GM19395 (cell line): ENCODE data around the gene PTPRE.
"Not testable (repeated sequence)": the region's sequence is repeated elsewhere in the genome, so short reads cannot be mapped to it uniquely, and the experiment has no call there.

ENCODE experiments used
- ATAC-seq: cut with Tn5 transposase; IDR thresholded peaks from one replicate; pipeline ENCODE4 v1.9.1; 2021; ENCODE audit warnings: mild to moderate bottlenecking, moderate library complexity; ENCODE audit not compliant: unreplicated experiment

PTPRE gene

DNA sequence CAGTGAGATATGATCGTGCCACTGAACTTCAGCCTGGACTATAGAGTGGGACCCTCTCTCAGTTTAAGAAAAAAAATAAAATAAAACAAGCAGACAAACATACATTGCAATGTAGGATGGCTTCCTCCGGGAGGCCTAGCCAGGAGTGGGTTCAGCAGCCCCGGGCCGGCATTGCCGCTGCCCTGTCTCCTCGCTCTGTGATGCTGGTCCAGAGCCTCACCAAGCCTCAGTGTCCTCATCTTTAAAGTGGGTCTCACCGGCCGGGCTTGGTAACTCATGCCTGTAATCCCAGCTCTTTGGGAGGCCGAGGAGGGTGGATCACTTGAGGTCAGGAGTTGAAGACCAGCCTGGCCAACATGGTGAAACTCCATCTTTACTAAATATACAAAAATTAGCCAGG is 71.6 kb downstream of the PTPRE start:
- no peak for ATAC-seq

DNA sequence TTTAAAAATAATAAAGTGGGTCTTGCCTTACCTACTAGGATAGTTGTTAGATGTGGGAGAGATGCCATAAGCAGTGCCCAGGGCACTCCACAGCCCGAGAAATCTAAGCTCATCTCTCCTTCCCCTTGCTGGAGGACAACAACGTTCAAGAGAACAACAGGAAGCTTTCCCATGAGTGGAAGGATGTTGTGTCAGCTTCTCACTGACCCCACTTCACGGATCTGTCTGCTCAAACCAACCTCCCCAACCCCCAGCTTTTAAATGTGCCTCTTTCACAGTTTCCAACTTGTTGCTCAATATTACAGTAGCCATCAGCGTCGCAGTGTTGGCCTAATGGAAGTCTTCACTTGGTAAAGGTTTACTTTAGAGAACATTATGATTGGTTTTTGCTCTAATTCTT is 72.1 kb downstream of the PTPRE start:
- no peak for ATAC-seq

DNA sequence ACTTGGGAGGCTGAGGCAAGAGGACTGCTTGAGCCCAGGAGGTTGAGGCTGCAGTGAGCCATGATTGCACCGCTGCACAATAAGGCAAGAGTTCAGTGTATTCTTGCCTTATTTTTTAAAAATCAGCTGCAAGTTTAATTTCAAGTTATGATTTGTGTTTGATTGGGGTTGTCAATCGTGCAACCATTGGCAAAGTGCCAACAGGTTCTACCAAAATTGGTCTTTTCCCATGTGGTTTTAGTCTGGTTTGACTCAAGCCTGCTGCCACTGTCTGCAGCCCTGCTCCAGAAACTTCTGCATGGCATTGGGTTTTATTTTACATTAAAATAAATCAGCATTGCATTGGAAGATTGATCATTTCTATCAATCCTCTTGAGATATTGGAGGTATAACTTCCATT is 72.7 kb downstream of the PTPRE start:
- ATAC-seq, result no peak

DNA sequence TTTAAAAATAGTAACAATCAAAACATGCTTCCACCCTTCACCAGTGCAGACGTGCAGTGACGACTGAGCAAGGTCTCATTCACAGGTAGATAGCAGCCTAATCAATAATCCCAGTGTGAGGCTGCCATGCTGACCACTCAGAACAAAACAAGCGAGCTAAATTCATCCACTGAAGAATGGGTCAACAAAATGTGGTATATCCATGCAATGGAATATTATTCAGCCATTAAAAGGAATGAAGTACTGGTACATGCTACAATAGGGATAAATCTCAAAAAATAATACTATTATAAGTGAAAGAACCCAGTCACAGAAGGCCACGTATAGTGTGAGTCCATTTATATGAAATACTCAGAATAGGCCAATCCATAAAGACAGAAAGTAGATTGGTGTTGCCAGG is 74.0 kb downstream of the PTPRE start:
- no peak for ATAC-seq

DNA sequence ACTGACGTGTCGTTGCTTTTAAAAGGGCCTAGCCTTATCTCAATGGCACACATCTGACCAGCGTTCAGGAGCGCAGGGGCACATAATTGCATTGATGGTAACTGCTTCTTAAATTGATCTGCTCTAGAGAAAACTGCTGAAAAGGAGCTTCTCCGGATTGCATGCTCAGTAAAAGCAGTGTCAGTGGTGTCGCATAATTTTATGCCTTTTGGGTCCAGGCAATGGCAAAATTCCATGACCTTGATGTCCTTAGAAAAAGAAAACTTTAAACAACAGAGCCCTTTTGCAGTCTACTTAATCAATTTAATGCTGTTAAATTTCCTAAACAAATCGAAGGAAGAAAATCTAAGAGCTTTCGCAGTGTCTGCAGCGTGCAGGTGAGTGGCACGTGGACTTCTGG is 75.7 kb downstream of the PTPRE start:
- no peak for ATAC-seq

DNA sequence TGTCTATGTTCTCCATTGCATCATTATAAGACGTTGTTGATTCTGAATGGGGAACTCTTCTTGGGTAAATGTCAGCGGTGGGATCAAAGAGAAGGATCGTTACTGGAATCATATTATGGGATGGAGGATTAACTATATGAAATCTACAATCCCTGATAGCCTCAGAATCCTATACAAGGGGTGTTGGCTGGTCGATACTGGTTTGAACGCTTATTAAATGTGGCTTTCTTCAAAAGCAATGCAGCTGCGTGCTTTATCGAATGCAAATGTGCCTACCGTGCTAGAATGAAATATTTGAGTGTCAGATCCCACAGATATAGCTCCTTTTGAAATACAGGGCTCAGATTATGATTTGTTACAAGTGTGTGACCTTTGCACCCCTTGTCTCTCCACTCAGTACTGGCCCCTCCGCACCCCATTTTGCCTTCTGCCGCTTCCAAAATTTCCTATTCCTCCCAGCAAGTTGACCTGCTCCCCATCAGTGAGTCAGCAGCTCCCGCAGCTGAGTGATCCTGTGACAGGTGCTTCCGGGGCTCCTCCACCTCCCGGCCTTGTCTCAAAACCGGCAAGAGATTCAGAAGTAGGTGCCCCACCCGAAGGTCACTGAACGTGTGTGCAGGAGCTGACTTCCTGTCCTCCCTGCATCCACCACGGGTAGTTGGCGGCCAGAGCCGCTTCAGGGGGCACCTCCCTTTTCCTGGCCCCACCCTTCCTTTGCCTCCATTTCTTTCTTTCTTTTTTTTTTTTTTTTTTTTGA is 76.6 kb downstream of the PTPRE start:
- ATAC-seq, result no peak

DNA sequence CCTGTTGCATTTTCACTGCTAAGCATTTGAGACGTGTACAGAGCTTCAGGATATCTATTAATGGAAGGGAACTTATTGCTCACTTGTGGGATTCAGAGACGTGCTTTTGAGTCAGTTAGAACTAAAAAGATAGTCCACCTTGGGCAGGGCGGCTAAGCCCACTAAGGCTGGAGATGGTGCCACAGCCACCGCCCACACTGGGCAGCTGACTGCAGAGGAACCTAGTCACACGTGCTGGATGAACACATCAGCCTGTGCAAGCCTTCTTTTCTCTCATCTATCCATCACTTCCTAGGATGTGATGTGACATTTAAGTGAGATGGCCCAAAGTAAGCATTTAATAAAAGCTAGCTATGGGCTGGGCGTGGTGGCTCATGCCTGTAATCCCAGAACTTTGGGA is 78.0 kb downstream of the PTPRE start:
- ATAC-seq, result no peak

DNA sequence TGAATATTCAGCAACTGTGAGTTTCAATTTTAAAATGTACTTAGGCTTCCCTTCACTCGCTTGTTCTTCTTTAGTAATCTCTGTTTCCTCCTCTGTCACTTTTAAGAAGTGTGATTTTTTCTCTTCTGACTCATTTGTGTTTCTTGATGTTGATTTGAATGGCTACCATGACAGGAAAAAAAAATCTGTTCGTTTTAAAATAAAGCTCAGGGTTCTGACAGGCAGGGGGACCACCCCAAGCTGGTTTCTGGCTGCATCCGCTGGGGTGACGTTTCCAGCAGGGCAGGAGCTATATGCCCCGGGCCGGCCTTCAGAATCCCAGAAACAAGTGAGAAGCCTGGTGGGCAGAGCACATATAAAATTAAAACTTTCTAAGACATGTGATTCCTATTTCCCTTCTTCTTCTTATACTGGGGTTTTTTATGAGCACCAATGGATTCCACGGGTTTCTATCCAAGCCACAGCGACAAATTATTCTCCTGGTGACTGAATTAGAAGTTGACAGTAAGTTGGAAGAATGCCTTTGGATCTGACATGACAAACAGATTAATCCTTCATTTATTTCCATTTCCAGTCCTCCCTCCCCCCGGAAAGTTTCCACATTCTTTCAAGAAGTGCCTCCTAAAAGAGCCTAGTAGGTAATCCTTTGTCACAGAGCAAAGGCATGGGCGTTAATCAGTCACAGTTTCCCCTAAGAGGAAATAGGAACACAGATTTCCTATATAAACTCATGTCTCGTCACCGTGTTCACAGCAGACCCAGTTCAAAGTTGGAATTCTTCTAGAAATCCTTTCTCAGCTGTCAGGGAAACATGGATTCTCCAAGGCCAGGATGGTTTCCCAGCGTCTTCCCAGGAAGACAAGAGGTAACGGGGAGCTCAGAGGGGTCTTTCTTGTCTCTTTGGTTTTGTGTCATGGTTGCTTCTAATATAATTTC is 79.9 kb downstream of the PTPRE start:
- ATAC-seq, result no peak

DNA sequence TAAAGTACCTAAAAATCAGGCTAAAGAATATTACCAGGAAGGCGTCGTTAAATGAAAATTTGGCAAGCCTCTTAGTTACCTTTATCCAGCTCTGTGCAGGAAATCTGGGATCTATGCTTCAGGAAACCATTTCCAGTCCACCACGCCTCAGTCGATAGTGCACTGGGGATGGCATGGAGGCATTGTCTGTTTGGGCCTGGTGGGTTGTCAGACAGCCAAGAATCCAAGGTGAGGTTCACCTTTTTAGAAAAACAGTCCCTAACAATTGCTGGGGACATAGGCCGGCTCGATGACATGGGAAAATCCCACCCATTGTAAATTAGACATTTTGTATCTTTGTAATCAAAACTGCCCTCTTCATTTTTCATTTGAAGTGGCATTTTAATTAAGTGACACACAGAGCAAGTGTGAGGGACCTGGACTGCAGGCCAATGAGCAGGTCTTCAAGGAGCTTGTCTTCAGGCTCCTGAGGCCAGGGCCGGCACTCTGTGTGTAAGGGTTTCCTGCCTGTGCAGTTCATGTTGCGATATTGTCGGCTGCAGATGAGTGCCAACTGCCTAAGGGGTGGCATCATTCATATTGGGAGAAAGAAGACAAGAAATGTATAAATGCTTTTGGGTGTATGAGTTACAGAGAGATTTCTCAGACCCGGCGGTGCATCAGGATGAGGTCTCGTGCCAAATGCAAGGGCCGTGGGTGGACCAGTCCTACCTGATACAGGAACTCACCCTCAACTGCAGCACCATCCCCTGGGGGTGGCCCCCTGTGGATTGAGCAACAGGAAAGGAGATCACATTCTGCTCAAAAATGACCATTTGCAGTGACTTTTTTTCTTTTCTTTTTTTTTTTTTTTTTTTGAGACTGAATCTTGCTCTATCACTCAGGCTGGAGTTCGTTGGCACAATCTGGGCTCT is 80.8 kb downstream of the PTPRE start:
- ATAC-seq, result no peak

DNA sequence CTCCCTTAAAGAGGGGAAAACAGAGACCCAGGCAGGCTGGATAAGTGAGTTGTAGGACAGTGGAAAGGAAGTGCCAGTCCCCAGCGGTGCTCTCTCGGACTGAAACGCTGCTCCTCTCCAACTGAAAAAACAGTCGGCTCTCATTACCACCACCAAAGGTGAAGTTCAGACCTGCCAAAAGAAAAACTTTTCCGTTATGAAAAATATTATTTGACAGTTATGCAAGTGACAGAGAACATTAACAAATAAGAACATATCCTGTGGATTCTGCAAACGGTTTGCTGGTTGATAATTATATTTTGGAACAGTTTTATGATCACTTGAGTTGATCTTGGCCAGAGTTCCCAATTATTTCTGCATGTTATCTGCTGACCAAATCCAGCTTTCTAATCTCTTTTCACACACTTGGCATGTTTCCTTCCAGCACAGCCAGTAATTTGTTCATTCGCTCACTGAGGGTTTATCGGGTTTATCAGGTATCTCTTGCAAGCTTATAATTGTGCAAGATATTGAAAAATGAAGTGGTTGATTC is 82.6 kb downstream of the PTPRE start:
- no peak for ATAC-seq

DNA sequence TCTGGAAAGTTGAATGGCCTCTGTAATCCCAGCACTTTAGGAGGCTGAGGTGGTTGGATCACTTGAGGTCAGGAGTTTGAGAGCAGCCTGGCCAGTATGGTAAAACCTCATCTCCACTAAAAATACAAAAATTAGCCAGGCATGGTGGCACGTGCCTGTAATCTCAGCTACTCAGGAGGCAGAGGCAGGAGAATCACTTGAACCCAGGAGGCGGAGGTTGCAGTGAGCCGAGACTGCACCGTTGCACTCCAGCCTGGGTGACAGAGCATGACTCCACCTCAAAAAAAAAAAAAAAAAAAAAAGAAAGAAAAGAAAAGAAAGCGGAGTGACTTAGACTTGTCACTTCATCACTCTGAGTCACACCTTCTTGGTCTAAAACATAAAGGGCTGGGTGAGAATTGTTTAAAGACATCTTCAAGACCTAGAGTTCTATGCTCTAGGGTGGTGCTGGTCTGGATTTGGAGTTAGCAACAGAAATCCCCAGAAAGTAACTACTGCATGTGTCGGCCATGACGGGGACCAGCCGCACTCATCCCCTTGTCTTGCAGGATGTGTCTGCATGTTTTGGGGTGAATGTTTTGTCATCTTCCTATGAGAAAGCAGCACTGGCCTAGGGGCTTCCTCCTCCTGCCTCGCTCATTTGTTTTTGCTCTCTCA is 83.4 kb downstream of the PTPRE start:
- ATAC-seq, result not testable (repeated sequence)

DNA sequence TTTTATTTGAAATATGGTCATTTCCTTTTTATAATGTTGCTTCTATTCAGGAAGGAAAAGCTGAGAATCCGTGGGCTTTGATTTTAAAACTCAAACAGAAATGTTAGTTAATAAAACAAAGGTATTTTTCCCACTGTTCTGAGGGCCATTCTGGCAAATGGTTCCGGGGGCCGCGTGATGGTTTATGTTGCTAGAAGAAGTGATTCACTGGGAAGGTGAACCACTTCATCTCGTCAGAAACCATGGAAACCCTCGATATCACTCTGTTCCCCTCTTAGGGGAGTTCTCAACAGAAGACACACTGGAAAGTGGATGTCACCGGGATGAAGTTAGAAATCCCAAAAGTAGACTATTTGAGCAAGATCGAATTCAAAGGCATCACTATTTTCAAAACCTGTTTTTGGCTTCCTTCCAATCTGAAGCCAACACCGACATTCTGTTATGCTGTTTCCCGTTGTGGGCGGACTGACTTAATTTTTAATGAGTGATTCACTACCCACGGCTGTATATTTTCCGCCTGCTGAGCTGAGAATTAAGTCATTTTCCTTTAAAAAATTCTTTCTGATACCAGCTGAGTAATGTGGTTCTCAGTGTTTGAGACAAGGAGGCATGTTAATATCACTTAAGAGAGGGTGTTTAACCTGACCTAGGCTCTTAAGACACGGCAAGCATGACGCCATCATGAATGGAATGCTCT is 84.1 kb downstream of the PTPRE start:
- ATAC-seq, result no peak

DNA sequence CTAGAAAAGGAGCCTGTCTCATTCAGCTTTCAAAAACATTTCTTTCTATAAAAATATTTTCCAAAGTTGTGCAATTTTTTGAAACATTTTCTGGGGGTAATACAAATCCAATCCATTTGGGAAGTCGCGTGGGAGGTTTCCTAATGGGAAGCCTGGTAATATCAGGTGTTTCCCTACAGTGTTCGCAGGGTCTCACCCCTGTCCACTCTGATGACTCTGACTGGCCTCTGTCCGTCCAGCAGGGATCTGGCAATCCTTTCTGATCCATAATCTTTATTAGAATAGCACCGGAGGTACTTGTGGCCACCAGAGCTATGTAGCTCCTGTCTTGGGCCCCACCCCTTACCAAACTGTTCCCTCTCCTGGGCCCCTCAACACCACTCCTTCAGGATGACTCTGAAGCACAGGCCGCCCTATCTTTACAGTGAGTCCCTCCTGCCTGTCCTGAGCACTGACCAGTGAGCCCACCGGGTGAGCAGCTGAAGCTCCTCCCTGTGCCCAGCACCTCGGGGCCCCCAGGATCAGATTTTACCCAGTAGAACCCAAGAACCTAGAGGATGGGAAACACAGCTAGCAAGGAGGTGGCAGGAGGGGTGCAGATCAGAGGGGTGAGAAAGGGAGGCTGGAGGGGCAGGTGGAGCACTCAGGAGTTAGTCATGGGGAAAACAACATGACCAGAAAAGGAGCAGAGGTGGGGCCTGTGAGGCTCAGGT is 84.8 kb downstream of the PTPRE start:
- ATAC-seq, result no peak

DNA sequence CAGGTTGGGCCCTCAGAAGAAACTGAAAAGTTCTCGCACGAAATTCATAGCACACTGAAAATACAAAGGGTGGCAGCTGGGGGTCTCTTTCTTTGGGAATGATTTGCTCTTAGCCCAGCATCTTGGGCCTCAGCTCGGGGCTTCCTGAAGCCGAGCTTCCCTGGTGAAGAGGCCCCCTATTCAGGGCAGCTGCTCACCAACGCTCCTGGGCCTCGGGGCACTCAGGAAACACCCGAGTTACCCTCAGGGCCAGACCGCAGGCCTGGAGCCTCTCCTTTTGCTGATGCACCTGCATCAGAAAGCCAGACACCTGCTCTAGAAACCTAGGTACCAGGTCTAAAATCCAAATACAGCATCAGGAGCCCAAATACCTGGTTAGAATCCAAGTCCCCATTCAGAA is 85.5 kb downstream of the PTPRE start:
- no peak for ATAC-seq

DNA sequence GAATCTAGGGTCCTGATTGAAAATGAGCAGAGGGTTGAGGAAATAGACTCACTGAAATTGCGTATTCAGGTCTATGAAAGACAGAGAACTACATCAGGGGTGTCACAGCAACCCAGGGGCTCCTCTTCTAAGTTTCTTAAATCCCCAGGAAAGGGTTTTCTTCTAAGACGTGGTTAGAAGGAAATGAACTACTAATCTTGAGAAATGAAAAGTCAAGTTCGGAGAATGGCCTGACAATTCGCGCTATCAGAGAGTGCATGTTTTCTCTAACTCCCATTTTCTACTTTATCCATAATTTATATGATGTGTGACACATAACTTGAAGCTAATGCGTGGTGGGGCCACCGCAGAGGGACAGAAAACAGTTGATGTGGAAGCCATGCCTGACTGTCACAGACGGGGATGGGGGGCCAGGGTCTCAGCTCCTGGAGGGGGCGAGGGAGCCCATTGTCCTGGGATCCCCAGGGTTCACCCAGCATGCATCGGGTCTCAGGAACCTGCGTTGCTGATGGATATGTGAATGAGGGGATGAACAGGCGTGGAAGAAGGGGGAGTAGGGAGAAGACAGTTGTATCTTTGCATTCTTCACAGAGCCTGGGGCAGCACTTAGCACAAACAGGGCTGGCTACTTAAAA is 86.3 kb downstream of the PTPRE start:
- ATAC-seq, result no peak

DNA sequence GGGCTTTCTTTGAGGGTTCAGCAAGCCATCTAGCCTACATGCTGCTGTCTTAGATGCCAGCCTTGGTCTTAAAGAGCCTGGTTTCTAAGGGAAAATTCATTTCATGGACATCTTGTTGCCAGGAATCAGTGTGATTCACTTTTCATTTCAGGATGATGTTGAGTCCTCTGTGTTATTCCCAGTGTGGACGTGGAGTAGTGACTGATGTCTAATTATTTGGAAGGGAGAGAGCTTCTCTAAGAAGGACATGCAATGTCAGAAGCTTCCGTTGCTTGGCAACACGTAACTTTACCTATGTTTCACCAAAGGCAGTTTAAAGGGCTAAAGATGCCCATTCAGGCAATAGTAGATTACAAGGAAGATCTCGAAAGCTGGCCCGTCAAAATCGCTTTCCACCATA is 89.0 kb downstream of the PTPRE start:
- no peak for ATAC-seq

DNA sequence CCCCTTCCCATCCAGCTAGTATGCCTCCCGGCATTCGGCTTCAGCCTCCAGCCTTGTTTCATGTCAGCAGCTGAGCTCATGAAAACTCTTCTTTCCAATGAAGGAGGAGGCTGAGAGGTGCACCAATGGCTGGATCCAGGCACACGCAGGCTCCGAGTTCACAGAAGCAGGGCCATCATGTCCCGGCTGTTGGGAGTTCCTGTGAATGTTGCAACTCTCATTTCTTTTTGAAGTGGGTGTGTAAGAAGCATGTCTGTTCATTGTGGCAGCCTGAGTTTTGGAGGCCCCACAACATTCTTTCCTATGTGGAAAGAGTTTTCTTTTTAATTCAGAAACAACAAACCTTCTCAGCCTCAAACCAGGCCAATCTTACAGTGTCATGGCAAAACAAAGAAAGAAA is 89.7 kb downstream of the PTPRE start:
- ATAC-seq, result no peak

DNA sequence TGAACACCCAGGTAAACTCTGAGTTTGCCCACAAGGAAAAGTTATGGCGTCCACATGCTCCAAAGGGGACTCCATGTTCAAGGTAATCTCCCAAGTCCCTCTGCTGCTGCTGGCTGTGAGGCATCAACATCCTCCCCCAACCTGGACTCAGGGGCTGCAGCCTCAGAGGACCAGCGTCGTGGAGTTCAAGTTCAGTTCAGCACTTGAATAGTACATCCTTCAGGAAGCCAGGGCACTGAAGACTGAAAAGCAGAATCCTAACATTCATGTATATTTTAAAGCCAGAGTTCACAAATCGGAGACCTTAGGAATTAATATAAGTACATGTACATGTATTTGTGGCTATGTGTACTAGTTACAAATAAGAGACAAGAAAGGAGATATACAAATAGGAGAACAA is 90.4 kb downstream of the PTPRE start:
- no peak for ATAC-seq

DNA sequence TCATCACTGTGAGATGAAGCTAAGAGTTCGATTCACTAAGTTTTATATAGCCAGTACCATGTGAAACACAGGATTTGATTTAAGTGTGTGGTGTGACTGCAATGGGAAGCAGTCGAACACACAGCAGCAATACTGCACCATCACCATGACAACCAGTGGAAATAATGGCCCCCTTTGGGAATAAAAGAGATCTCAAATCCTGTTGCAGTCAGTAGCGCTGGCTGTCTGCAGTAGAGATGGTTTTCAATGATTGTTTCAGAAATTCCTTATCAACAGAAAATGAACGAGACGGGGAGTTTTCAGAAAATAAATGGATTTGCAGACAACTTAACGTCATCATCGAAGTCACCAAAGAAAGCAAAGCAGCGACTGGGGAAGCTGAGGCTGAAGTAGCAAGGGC is 91.0 kb downstream of the PTPRE start:
- no peak for ATAC-seq
